ENCODE measurements around the gene CCDC106.

GRCh38 chr19:55675661-55676354, 27.8 kb downstream of the CCDC106 start:
- TF ChIP-seq CTCF (IDR thresholded peaks at IDR 0.05) (no peak), POLR2A (IDR thresholded peaks at IDR 0.05) (no peak), POLR2AphosphoS5 (IDR thresholded peaks at IDR 0.05) (no peak), EP300 (IDR thresholded peaks at IDR 0.05; ENCODE audit: low read depth) (no peak)

Data from transverse colon (tissue), 4 donors.